Trophoblast cell (in vitro differentiated cells and primary cell): ENCODE results near the gene ASTN2.

ENCODE experiments used
- DNase-seq, 2 donors: peaks; one replicate each; pipeline ENCODE4 v3.0.0-alpha.2; 2016
- H2AFZ ChIP-seq: 2 replicates; pipeline ENCODE4 v1.6.1; 2013; ENCODE audit warnings: low read length, moderate library complexity, mild to moderate bottlenecking; ENCODE audit not compliant: insufficient read depth, poor library complexity
- H2AK5ac ChIP-seq: 2 replicates; pipeline ENCODE4 v1.6.1; 2013; ENCODE audit warnings: mild to moderate bottlenecking, low read length
- H2BK120ac ChIP-seq: 2 replicates; pipeline ENCODE4 v1.6.1; 2013; ENCODE audit warnings: low read length, mild to moderate bottlenecking, moderate library complexity; ENCODE audit not compliant: insufficient read depth, poor library complexity
- H2BK12ac ChIP-seq: 2 replicates; pipeline ENCODE4 v1.6.1; 2013; ENCODE audit warnings: mild to moderate bottlenecking, low read length, moderate library complexity
- H2BK5ac ChIP-seq: 2 replicates; pipeline ENCODE4 v1.6.1; 2013; ENCODE audit warnings: low read length, low read depth, moderate library complexity, mild to moderate bottlenecking; ENCODE audit not compliant: poor library complexity
- H3K14ac ChIP-seq: 2 replicates; pipeline ENCODE4 v1.6.1; 2013; ENCODE audit warnings: mild to moderate bottlenecking, low read length
- H3K18ac ChIP-seq: 2 replicates; pipeline ENCODE4 v1.6.1; 2013; ENCODE audit warnings: mild to moderate bottlenecking, low read length
- H3K23ac ChIP-seq: 2 replicates; pipeline ENCODE4 v1.6.1; 2013; ENCODE audit warnings: low read length
- H3K27ac ChIP-seq: 2 replicates; pipeline ENCODE4 v1.5.1; 2013; ENCODE audit warnings: low read depth, mild to moderate bottlenecking, inconsistent platforms, low read length, moderate library complexity
- H3K27me3 ChIP-seq: 2 replicates; pipeline ENCODE4 v1.6.1; 2013; ENCODE audit warnings: inconsistent platforms, mild to moderate bottlenecking, low read length, moderate library complexity; ENCODE audit not compliant: insufficient read depth
- H3K36me3 ChIP-seq, 2 experiments: 1 replicate in 1 of 2; 2 replicates in 1 of 2; pipeline ENCODE4 v1.6.1; 2013; ENCODE audit warnings: low read length in 2 of 2, mild to moderate bottlenecking in 2 of 2, moderate library complexity in 1 of 2; ENCODE audit not compliant: insufficient read depth in 2 of 2, control insufficient read depth in 1 of 2
- H3K4ac ChIP-seq: 2 replicates; pipeline ENCODE4 v1.6.1; 2013; ENCODE audit warnings: low read depth, mild to moderate bottlenecking, low read length, moderate library complexity
- H3K4me1 ChIP-seq, 2 experiments: 1 replicate in 1 of 2; 2 replicates in 1 of 2; pipeline ENCODE4 v1.6.1; 2013; ENCODE audit warnings: low read length in 2 of 2, mild to moderate bottlenecking in 2 of 2, moderate library complexity in 1 of 2; ENCODE audit not compliant: insufficient read depth in 2 of 2, control insufficient read depth in 1 of 2
- H3K4me2 ChIP-seq: 2 replicates; pipeline ENCODE4 v1.6.1; 2013; ENCODE audit warnings: inconsistent platforms, mild to moderate bottlenecking, low read length, moderate library complexity
- H3K4me3 ChIP-seq: 2 replicates; pipeline ENCODE4 v1.5.1; 2013; ENCODE audit warnings: mild to moderate bottlenecking, low read depth, low read length, inconsistent platforms
- H3K79me1 ChIP-seq: one replicate; pipeline ENCODE4 v1.6.1; 2013; ENCODE audit warnings: low read length
- H3K79me2 ChIP-seq: 2 replicates; pipeline ENCODE4 v1.6.1; 2013; ENCODE audit warnings: low read length, mild to moderate bottlenecking; ENCODE audit not compliant: control insufficient read depth, insufficient read depth, poor library complexity
- H3K9ac ChIP-seq: 2 replicates; pipeline ENCODE4 v1.6.1; 2013; ENCODE audit warnings: mild to moderate bottlenecking, low read length
- H3K9me3 ChIP-seq: 2 replicates; pipeline ENCODE4 v1.6.1; 2013; ENCODE audit warnings: low read depth, mild to moderate bottlenecking, control low read depth, inconsistent platforms, low read length; ENCODE audit not compliant: insufficient read depth
- H4K12ac ChIP-seq: 2 replicates; pipeline ENCODE4 v1.6.1; 2013; ENCODE audit warnings: low read depth, mild to moderate bottlenecking, low read length, moderate library complexity
- H4K8ac ChIP-seq: 2 replicates; pipeline ENCODE4 v1.6.1; 2013; ENCODE audit warnings: low read depth, mild to moderate bottlenecking, low read length, moderate library complexity
- H4K91ac ChIP-seq: one replicate; pipeline ENCODE4 v1.6.1; 2013; ENCODE audit warnings: low read depth, mild to moderate bottlenecking, low read length, moderate library complexity
- WGBS: extraction: QIAGEN DNeasy Blood & Tissue Kit; methylation state at CpG from one replicate; pipeline ENCODE4 v1.1.7; 2013; ENCODE audit warnings: missing lambda C conversion rate; ENCODE audit not compliant: insufficient read length, insufficient coverage; ENCODE audit errors: extremely low coverage; 5-methylcytosine and 5-hydroxymethylcytosine counted together

ASTN2 gene

GRCh38 chr9:116565986-116566385 is 848.9 kb downstream of the ASTN2 start:
- Histone ChIP-seq H2BK5ac (no peak overlapping the region), H2AFZ (no peak overlapping the region)

DNA sequence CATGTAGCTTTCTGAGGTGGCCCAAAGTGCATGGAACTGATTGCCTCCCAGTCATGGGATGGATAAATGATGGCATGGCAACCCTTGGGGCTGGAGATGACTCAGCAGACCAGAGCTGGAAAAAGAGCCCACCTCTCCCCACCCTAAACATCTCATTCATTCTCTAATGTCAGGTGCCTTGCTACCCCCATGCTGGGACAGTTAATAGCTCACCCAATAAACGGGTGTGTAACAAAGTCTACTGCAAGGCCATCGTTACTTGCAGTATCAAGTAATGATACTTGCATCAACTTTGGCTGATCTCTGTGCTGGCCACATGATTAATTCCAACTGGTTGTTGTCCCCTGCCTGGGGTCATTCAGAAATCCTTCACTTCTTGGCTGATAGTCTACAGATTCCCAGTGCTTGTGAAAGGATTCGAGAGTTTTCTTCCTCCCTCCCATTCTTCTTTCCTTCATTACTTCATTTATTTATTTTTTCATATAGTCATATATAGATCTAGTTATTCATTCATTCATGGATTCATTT is 850.5 kb downstream of the ASTN2 start:
- H3K36me3 ChIP-seq, result no peaks in the 10 kb centered on the region
- no peak overlapping the region for H2BK120ac ChIP-seq
- no CpG with 5 or more reads among the region's 3 CpGs for WGBS
- no peak overlapping the region for H2AFZ ChIP-seq
- H2AK5ac ChIP-seq, result no peak overlapping the region
- H3K14ac ChIP-seq, result no peak overlapping the region
- no peak overlapping the region for H2BK5ac ChIP-seq
- H4K12ac ChIP-seq, result no peak overlapping the region
- no peaks in the 10 kb centered on the region for H3K79me1 ChIP-seq
- H3K9ac ChIP-seq, result no peak overlapping the region
- H3K4ac ChIP-seq, result no peak overlapping the region
- H3K27ac ChIP-seq, result no peak overlapping the region
- no peaks in the 10 kb centered on the region for H3K4me1 ChIP-seq
- no peak for DNase-seq
- H3K4me2 ChIP-seq, result no peak overlapping the region
- H3K79me2 ChIP-seq, result no peaks in the 10 kb centered on the region
- H3K27me3 ChIP-seq, result no peaks in the 10 kb centered on the region
- H3K23ac ChIP-seq, result no peak overlapping the region
- no peaks in the 10 kb centered on the region for H3K9me3 ChIP-seq
- H4K91ac ChIP-seq, result no peak overlapping the region
- no peak overlapping the region for H3K18ac ChIP-seq
- no peak overlapping the region for H2BK12ac ChIP-seq
- no peak overlapping the region for H3K4me3 ChIP-seq
- H4K8ac ChIP-seq, result no peak overlapping the region

More at GRCh38 chr9:116565986-116566385, 848.9 kb downstream of the ASTN2 start:
- no peaks in the 10 kb centered on the region for H3K36me3 ChIP-seq
- DNase-seq, result no peak
- no peak overlapping the region for H3K27ac ChIP-seq
- H4K8ac ChIP-seq, result no peak overlapping the region
- H3K9ac ChIP-seq, result no peak overlapping the region
- H3K79me2 ChIP-seq, result no peaks in the 10 kb centered on the region
- H2BK120ac ChIP-seq, result no peak overlapping the region
- H2BK12ac ChIP-seq, result no peak overlapping the region
- no peak overlapping the region for H3K4ac ChIP-seq
- H3K27me3 ChIP-seq, result no peaks in the 10 kb centered on the region
- H3K4me3 ChIP-seq, result no peak overlapping the region
- H3K79me1 ChIP-seq, result no peaks in the 10 kb centered on the region
- no peaks in the 10 kb centered on the region for H3K9me3 ChIP-seq
- no peak overlapping the region for H3K23ac ChIP-seq
- H3K14ac ChIP-seq, result no peak overlapping the region
- no peaks in the 10 kb centered on the region for H3K4me1 ChIP-seq
- no peak overlapping the region for H3K18ac ChIP-seq
- no peak overlapping the region for H4K12ac ChIP-seq
- no peak overlapping the region for H4K91ac ChIP-seq
- H3K4me2 ChIP-seq, result no peak overlapping the region
- no peak overlapping the region for H2AK5ac ChIP-seq

- Histone ChIP-seq H3K14ac (no peak overlapping the region), H3K79me1 (no peaks in the 10 kb centered on the region), H3K36me3 (no peaks in the 10 kb centered on the region), H3K27me3 (no peaks in the 10 kb centered on the region), H3K4me3 (no peak overlapping the region), H4K12ac (no peak overlapping the region), H2AK5ac (no peak overlapping the region), H2AFZ (no peak overlapping the region), H4K8ac (no peak overlapping the region), H4K91ac (no peak overlapping the region), H3K4me1 (no peaks in the 10 kb centered on the region), H2BK120ac (no peak overlapping the region), H3K9ac (no peak overlapping the region), H3K18ac (no peak overlapping the region), H2BK5ac (no peak overlapping the region), H3K9me3 (no peaks in the 10 kb centered on the region), H3K4ac (no peak overlapping the region), H3K27ac (no peak overlapping the region), H2BK12ac (no peak overlapping the region), H3K23ac (no peak overlapping the region), H3K79me2 (no peaks in the 10 kb centered on the region), H3K4me2 (no peak overlapping the region)
- WGBS, result no CpG with 5 or more reads among the region's 5 CpGs
- DNase-seq, result no peak
These were observed 855.9 kb downstream of the ASTN2 start for GRCh38 chr9:116558818-116559540.

DNA sequence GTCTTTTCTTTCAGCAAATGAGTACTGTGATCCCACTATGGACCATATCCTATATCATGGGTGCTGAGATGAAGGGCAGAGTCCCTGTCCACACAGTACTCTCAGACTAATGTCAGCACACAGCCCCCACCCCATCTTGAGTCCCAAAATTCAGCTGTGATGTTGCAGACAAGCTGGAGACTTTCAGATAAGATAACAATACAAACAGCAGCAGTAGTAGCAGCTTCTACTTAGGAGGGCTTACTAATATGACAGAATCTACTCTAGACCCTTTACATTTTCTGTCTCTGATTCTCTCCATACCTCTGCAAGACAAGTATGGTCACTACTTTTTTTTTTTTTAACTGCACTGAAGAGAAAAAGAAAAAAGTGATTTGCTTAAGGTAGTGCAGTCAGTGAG is 856.8 kb downstream of the ASTN2 start:
- H4K91ac ChIP-seq, result no peak overlapping the region
- H2AK5ac ChIP-seq, result no peak overlapping the region
- no peak overlapping the region for H4K8ac ChIP-seq
- H3K79me1 ChIP-seq, result no peaks in the 10 kb centered on the region
- no peaks in the 10 kb centered on the region for H3K36me3 ChIP-seq
- H3K4me1 ChIP-seq, result no peaks in the 10 kb centered on the region
- H3K14ac ChIP-seq, result no peak overlapping the region
- no peak overlapping the region for H3K27ac ChIP-seq
- H3K9ac ChIP-seq, result no peak overlapping the region
- H2AFZ ChIP-seq, result no peak overlapping the region
- H3K4ac ChIP-seq, result no peak overlapping the region
- H3K23ac ChIP-seq, result no peak overlapping the region
- no peaks in the 10 kb centered on the region for H3K27me3 ChIP-seq
- DNase-seq, result no peak
- no peak overlapping the region for H3K4me2 ChIP-seq
- H3K79me2 ChIP-seq, result no peaks in the 10 kb centered on the region
- no peak overlapping the region for H3K4me3 ChIP-seq
- H3K9me3 ChIP-seq, result no peaks in the 10 kb centered on the region
- no peak overlapping the region for H2BK12ac ChIP-seq
- no peak overlapping the region for H3K18ac ChIP-seq
- no peak overlapping the region for H4K12ac ChIP-seq
- no peak overlapping the region for H2BK5ac ChIP-seq
- H2BK120ac ChIP-seq, result no peak overlapping the region
